OCI-LY3 (cell line): ENCODE measurements around the gene BEND7.

Experiments used
- H2AFZ ChIP-seq: fragments of 200-600, 300-600 bp; shearing (Covaris generic); 2 replicates; pipeline ENCODE4 v1.6.0; 2014; ENCODE audit warnings: antibody characterized with exemption, low read depth, low read length
- H3K27ac ChIP-seq: fragments of 200-600, 300-600 bp; sonication (generic); 2 replicates; pipeline ENCODE4 v1.5.1; 2014; ENCODE audit warnings: mild to moderate bottlenecking, low read length, moderate library complexity, mixed read lengths
- H3K27me3 ChIP-seq: fragments of 200-600, 300-600 bp; sonication (generic); 2 replicates; pipeline ENCODE4 v1.6.1; 2014; ENCODE audit warnings: low read depth, low read length, mixed read lengths
- H3K36me3 ChIP-seq: fragments of 200-600, 300-600 bp; sonication (generic); replicated peaks from 2 replicates; pipeline ENCODE3; 2014; ENCODE audit warnings: low read depth, low read length, mixed read lengths
- H3K4me1 ChIP-seq: fragments of 300-600, 200-600 bp; sonication (generic); 2 replicates; pipeline ENCODE4 v1.6.1; 2014; ENCODE audit warnings: low read length, mixed read lengths
- H3K4me2 ChIP-seq: fragments of 200-600, 300-600 bp; sonication (generic); 2 replicates; pipeline ENCODE4 v1.6.1; 2014; ENCODE audit warnings: low read length, mixed read lengths
- H3K4me3 ChIP-seq: fragments of 300-600, 200-600 bp; sonication (generic); 2 replicates; pipeline ENCODE4 v1.5.1; 2014; ENCODE audit warnings: antibody characterized with exemption, mild to moderate bottlenecking, low read length, moderate library complexity
- H3K79me2 ChIP-seq: fragments of 300-600, 200-600 bp; shearing (Covaris generic); 2 replicates; pipeline ENCODE4 v1.6.1; 2014; ENCODE audit warnings: mild to moderate bottlenecking, low read length, mixed read lengths
- H3K9ac ChIP-seq: fragments of 300-600, 200-600 bp; shearing (Covaris generic); 2 replicates; pipeline ENCODE4 v1.6.0; 2014; ENCODE audit warnings: mild to moderate bottlenecking, low read length, moderate library complexity
- H3K9me3 ChIP-seq: fragments of 200-600, 300-600 bp; shearing (Covaris generic); 2 replicates; pipeline ENCODE4 v1.6.1; 2014; ENCODE audit warnings: low read length, mixed read lengths; ENCODE audit not compliant: insufficient read depth
- H4K20me1 ChIP-seq: fragments of 200-600, 300-600 bp; sonication (generic); 2 replicates; pipeline ENCODE4 v1.6.1; 2016; ENCODE audit warnings: low read length, mixed read lengths; ENCODE audit not compliant: insufficient read depth
- CTCF ChIP-seq: fragments of 200-600, 300-600 bp; sonication (generic); IDR thresholded peaks from 2 replicates; pipeline ENCODE4 v1.5.1; 2014; ENCODE audit warnings: antibody characterized with exemption, low read length, low read depth
- EZH2phosphoT487 ChIP-seq: fragments of 200-600 bp; shearing (Covaris generic); IDR thresholded peaks from 2 replicates; pipeline ENCODE4 v1.6.1; 2018; ENCODE audit warnings: antibody characterized with exemption, mixed run types, low read depth

BEND7 gene

DNA sequence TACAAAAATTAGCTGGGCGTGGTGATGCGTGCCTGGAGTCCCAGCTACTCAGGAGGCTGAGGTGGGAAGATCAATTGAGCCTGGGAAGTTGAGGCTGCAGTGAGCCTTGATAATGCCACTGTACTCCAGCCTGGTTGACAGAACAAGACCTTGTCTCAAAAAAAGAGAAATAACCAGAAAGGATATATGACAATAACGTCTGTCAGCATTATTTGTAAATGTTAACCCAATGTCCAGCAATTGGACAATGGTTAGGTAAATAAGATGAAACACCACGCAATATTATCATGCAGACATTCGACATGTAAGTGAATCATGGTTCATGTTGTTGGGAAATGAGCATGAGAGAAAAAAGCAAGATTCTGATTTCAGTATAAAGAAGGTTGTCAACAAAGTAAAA lies 136.1 kb downstream of the BEND7 start:
- H4K20me1 ChIP-seq = no peaks in the 10 kb centered on the region
- H3K79me2 ChIP-seq = no peaks in the 10 kb centered on the region
- no peak overlapping the region for H3K9ac ChIP-seq
- TF ChIP-seq CTCF (no peak), EZH2phosphoT487 (no peak)
- no peaks in the 10 kb centered on the region for H3K9me3 ChIP-seq
- H3K4me2 ChIP-seq = no peak overlapping the region
- H3K27me3 ChIP-seq = no peaks in the 10 kb centered on the region
- H2AFZ ChIP-seq = no peak overlapping the region
- H3K4me3 ChIP-seq = no peak overlapping the region
- no peaks in the 10 kb centered on the region for H3K36me3 ChIP-seq
- peaks cover 6% of the 10 kb centered on the region; the same call in 1 of the 2 replicates for H3K4me1 ChIP-seq
- H3K27ac ChIP-seq = no peak overlapping the region
